GM18867 (cell line): ENCODE results near the gene CDYL2.

Experiments
- ATAC-seq: cut with Tn5 transposase; IDR thresholded peaks from one replicate; pipeline ENCODE4 v1.9.1; 2021; ENCODE audit warnings: mild to moderate bottlenecking, moderate library complexity; ENCODE audit not compliant: unreplicated experiment

Gene CDYL2

DNA sequence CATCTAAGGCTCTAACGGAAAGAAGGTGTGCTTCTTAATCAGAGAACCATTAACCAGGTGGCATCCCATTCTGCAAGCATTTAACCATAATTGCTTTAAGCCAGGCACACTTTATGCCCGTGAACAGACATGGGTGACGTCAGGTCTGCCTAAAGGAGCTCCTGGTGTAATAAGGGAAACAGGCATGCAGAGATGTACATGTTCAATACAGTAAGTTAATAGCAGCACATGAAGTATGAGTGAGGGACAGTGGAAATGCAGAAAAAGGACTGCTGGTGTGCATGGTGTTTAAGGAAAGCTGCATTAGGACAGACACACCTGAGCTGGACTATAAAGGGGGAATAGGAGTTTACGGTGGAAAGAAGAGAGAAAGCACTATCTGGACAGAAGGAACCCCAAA is 245.0 kb downstream of the CDYL2 start:
- no peak for ATAC-seq

DNA sequence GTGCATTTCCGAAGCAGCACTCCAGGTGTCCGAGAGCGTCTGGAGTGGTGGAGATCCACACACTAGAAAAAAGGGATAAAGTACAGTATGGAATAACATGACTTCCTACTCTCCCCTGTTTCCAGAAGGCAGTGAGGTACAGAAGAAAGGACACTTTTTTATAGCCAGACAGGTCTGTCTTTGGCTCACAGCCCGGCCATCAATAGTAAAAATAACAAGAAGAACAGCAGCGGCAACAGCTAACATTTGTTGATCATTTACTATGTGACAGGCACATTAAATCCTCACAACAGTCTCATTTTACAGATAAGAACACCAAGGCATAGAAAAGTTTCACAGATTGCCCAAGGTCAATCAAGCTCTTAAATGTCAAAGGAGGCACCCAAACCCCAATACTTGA is 247.4 kb downstream of the CDYL2 start:
- ATAC-seq: no peak

GRCh38 chr16:80556481-80556880 is 247.9 kb downstream of the CDYL2 start:
- ATAC-seq: no peak

DNA sequence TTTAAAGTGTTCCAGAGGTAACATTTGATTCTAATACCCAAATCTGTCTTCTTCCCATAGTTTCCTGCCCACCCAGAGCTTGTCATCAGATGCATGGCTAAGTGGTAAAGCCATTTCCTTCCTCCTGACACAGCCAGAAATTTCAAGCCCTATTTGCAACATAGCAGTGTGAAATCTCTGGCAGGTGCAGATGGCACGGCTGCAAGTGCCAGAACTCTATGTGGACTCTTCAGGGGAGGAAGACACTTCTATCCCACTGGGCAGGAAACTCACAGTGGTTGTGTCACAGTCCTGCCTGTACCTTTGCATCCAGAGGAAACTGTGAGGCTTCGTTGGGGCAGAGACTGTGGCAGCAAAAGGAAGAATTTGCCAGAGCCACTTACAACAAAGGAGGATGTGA is 250.4 kb downstream of the CDYL2 start:
- ATAC-seq: no peak

- ATAC-seq: no peak
These were observed 252.1 kb downstream of the CDYL2 start for GRCh38 chr16:80552277-80552676.
